ENCODE data around the gene CNTN5. TPM values are rescaled to one million over a fixed set of nuclear protein-coding genes. Genes with fewer than 3 reads are reported as not detected.

The CNTN5 gene
- total RNA-seq, 1 experiment from 2014 or later, result not detected

DNA sequence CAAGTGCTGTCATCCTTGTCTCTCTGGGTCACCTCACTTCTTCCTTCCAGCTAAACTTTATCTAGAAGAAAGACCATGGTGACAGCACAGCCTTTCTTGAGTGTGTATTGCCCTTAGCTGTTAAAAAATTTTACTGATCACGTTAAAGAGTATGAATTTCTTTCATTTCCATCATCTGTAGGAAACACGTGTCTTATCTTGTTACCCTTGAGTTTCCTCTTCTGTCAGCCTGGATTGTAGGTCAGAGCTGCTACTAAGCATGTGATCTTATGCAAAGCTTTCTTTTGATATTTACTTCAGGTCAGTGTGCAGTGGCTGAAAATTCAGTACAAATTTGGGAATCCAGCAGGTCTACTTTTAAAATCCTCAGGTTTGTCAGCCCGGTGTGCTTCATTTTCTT lies 1154.1 kb downstream of the CNTN5 start:
- ChIA-PET POLR2A (no interaction called here), CTCF (no interaction called here)
- no peak overlapping the region for H3K27ac Mint-ChIP-seq (ENCODE audit: low read depth, unreplicated experiment)
- H3K4me3 Mint-ChIP-seq (ENCODE audit: unreplicated experiment), result no peak overlapping the region
- BruUV-seq (replicated peaks), result no TSS peak
- peaks cover 40% of the 10 kb centered on the region for H3K27me3 Mint-ChIP-seq (ENCODE audit: insufficient read depth, unreplicated experiment)
- H3K9me3 Mint-ChIP-seq (ENCODE audit: unreplicated experiment), result no peaks in the 10 kb centered on the region
- no peak for DNase-seq (ENCODE audit: unreplicated experiment)
- no peaks in the 10 kb centered on the region for H3K4me1 Mint-ChIP-seq (ENCODE audit: insufficient read depth, unreplicated experiment)
- H3K36me3 Mint-ChIP-seq (ENCODE audit: insufficient read depth, unreplicated experiment), result no peaks in the 10 kb centered on the region
- TF ChIP-seq CTCF (IDR thresholded peaks at IDR 0.05; ENCODE audit: unreplicated experiment), result no peak
- intact Hi-C loops (cut with micrococcal nuclease), result no loop called here

GRCh38 chr11:100176456-100176855 lies 1155.7 kb downstream of the CNTN5 start:
- CTCF ChIA-PET, result no interaction called here

DNA sequence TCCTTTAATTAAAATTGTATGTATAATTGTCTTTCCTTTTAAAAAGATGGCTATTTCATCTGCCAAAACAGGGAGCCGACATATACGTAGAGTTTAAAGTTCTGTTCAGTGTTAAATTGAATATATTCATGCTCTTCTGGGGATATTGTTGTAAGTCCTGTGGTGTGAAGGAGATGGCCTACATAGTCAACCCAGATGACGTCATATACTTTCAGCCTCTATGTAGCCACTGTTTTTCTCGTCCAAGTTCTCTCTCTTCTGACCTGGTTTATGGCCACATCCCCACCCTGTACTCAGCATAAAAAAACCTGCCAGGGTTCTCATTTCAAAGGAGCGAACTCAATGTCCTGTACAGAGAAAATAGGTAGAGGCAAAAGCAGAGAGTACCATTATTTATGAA lies 1156.9 kb downstream of the CNTN5 start:
- DNase-seq (ENCODE audit: unreplicated experiment), result no peak
- Mint-ChIP-seq H3K4me1 (ENCODE audit: insufficient read depth, unreplicated experiment) (no peaks in the 10 kb centered on the region), H3K9me3 (ENCODE audit: unreplicated experiment) (no peaks in the 10 kb centered on the region), H3K4me3 (ENCODE audit: unreplicated experiment) (no peak overlapping the region), H3K36me3 (ENCODE audit: insufficient read depth, unreplicated experiment) (no peaks in the 10 kb centered on the region), H3K27ac (ENCODE audit: low read depth, unreplicated experiment) (no peak overlapping the region), H3K27me3 (ENCODE audit: insufficient read depth, unreplicated experiment) (peaks cover 40% of the 10 kb centered on the region)
- ChIA-PET POLR2A (interaction anchor here (0.9 kb wide), 1 partner anchor 337 kb away, joined by 3 read pairs; no protein-coding TSS in a partner anchor), CTCF (interaction anchor here (0.6 kb wide), 1 partner anchor 9 kb away, joined by 3 read pairs; no protein-coding TSS in a partner anchor)
- intact Hi-C loops (cut with micrococcal nuclease), result no loop called here
- no TSS peak for BruUV-seq (replicated peaks)
- TF ChIP-seq CTCF (IDR thresholded peaks at IDR 0.05; ENCODE audit: unreplicated experiment), result no peak

More at GRCh38 chr11:100176456-100176855, 1155.7 kb downstream of the CNTN5 start:
- TF ChIP-seq CTCF (IDR thresholded peaks at IDR 0.05; ENCODE audit: unreplicated experiment), result no peak
- Mint-ChIP-seq H3K4me3 (ENCODE audit: unreplicated experiment) (no peak overlapping the region), H3K9me3 (ENCODE audit: unreplicated experiment) (no peaks in the 10 kb centered on the region), H3K36me3 (ENCODE audit: insufficient read depth, unreplicated experiment) (no peaks in the 10 kb centered on the region), H3K27ac (ENCODE audit: low read depth, unreplicated experiment) (no peak overlapping the region), H3K27me3 (ENCODE audit: insufficient read depth, unreplicated experiment) (peaks cover 40% of the 10 kb centered on the region), H3K4me1 (ENCODE audit: insufficient read depth, unreplicated experiment) (no peaks in the 10 kb centered on the region)
- POLR2A ChIA-PET, result interaction anchor here (0.7 kb wide), 1 partner anchor 10 kb away, joined by 3 read pairs; no protein-coding TSS in a partner anchor
- no peak for DNase-seq (ENCODE audit: unreplicated experiment)
- no TSS peak for BruUV-seq (replicated peaks)
- intact Hi-C loops (cut with micrococcal nuclease), result no loop called here

GRCh38 chr11:100182350-100182749 lies 1161.6 kb downstream of the CNTN5 start:
- no peak for DNase-seq (ENCODE audit: unreplicated experiment)
- ChIA-PET CTCF (no interaction called here), POLR2A (no interaction called here)
- Mint-ChIP-seq H3K27me3 (ENCODE audit: insufficient read depth, unreplicated experiment) (peaks cover 5% of the 10 kb centered on the region), H3K4me1 (ENCODE audit: insufficient read depth, unreplicated experiment) (no peaks in the 10 kb centered on the region), H3K4me3 (ENCODE audit: unreplicated experiment) (no peak overlapping the region), H3K36me3 (ENCODE audit: insufficient read depth, unreplicated experiment) (no peaks in the 10 kb centered on the region), H3K27ac (ENCODE audit: low read depth, unreplicated experiment) (no peak overlapping the region), H3K9me3 (ENCODE audit: unreplicated experiment) (no peaks in the 10 kb centered on the region)
- intact Hi-C loops (cut with micrococcal nuclease), result no loop called here
- no peak for TF ChIP-seq CTCF (IDR thresholded peaks at IDR 0.05; ENCODE audit: unreplicated experiment)
- BruUV-seq (replicated peaks), result no TSS peak

All from MCF 10A (cell line).